K562 (cell line): ENCODE measurements around the gene RNGTT. TPM values are rescaled to one million over a fixed set of nuclear protein-coding genes. Genes with fewer than 3 reads are reported as not detected.
"Not testable (repeated sequence)": the region's sequence is repeated elsewhere in the genome, so short reads cannot be mapped to it uniquely, and the experiment has no call there.

Experiments used
- ATAC-seq: fragments of 200-7000 bp; cut with Tn5 transposase; 3 replicates; pipeline ENCODE4 v1.9.1; 2020; ENCODE audit warnings: moderate library complexity
- BruUV-seq: library from RNA; stranded (reverse); fragments of 400-500 nt; replicated peaks from 2 replicates; lab custom pipeline; 2021; lab: Mats Ljungman, UMichigan
- CTCF ChIA-PET: fragments of 300-600 bp; formaldehyde crosslinking; extraction: SDS; loops from one replicate; lab custom pipeline; 2021; ENCODE audit warnings: low intra/inter-chr PET ratio; lab: Yijun Ruan, JAX
- POLR2A ChIA-PET: fragments of 300-600, 350-650 bp; sonication (Branson Sonifier 250); formaldehyde crosslinking; extraction: SDS; loops from one replicate; lab custom pipeline; 2021; ENCODE audit warnings: antibody characterized with exemption, inconsistent platforms; lab: Yijun Ruan, JAX
- DNase-seq, 4 experiments: peaks; one replicate each; pipeline versions ENCODE4 v3.0.0 to v3.0.0-alpha.2; 2011 to 2018; ENCODE audit warnings: low spot score in 3 of 4, mixed read lengths in 3 of 4; ENCODE audit errors: extremely low read depth in 1 of 4
- FAIRE-seq: peaks from 2 replicates; lab custom pipeline; 2011; peaks lifted over from hg19 to GRCh38; lab: Jason Lieb, UNC
- H2AFZ ChIP-seq: 2 replicates; pipeline ENCODE4 v1.6.0; 2011; ENCODE audit warnings: low read depth, low read length, control low read depth, inconsistent platforms
- H3K27ac ChIP-seq: fragments of 200-600 bp; 3 replicates; pipeline ENCODE4 v1.8.0; 2011; ENCODE audit warnings: low read depth, mild to moderate bottlenecking, control low read depth, inconsistent platforms, low read length, moderate library complexity, mixed read lengths; ENCODE audit errors: extremely low read depth
- H3K27me3 ChIP-seq, 2 experiments: fragments of 300-600 bp in 1 of 2; 2 replicates in 1 of 2; 3 replicates in 1 of 2; pipeline versions ENCODE4 v1.6.0 to v1.8.0; 2011; ENCODE audit warnings: inconsistent platforms in 2 of 2, low read length in 2 of 2, mild to moderate bottlenecking in 1 of 2, mixed read lengths in 1 of 2, moderate library complexity in 1 of 2; ENCODE audit not compliant: control insufficient read depth in 2 of 2, insufficient read depth in 2 of 2
- H3K36me3 ChIP-seq: fragments of 300-600 bp; 3 replicates; pipeline ENCODE4 v1.8.0; 2011; ENCODE audit warnings: mild to moderate bottlenecking, low read length, inconsistent platforms; ENCODE audit not compliant: control insufficient read depth, insufficient read depth
- H3K4me1 ChIP-seq, 2 experiments: fragments of 200-600 bp in 1 of 2; replicated peaks in 1 of 2; 2 replicates in 1 of 2; 3 replicates in 1 of 2; pipeline versions ENCODE4 v1.5.1 to v1.8.0; 2011; ENCODE audit warnings: inconsistent platforms in 2 of 2, low read length in 2 of 2, mild to moderate bottlenecking in 1 of 2, mixed read lengths in 1 of 2, moderate library complexity in 1 of 2; ENCODE audit not compliant: control insufficient read depth in 2 of 2, insufficient read depth in 2 of 2
- H3K4me2 ChIP-seq: 2 replicates; pipeline ENCODE4 v1.6.1; 2011; ENCODE audit warnings: low read length, control low read depth, inconsistent platforms, mixed read lengths; ENCODE audit not compliant: insufficient read depth
- H3K4me3 ChIP-seq: fragments of 200-600 bp; sonication (generic), shearing (Covaris generic); 2 replicates; pipeline ENCODE4 v1.5.1; 2016; ENCODE audit warnings: control low read depth, inconsistent platforms
- H3K79me2 ChIP-seq: fragments of 200-600 bp; 3 replicates; pipeline ENCODE4 v1.8.0; 2011; ENCODE audit warnings: low read length, inconsistent platforms; ENCODE audit not compliant: control insufficient read depth, insufficient read depth
- H3K9ac ChIP-seq, 2 experiments: 2 replicates each; pipeline versions ENCODE4 v1.6.0 to v1.6.1; 2011; ENCODE audit warnings: low read depth in 2 of 2, low read length in 2 of 2, control low read depth in 1 of 2, inconsistent platforms in 1 of 2, mild to moderate bottlenecking in 1 of 2, mixed read lengths in 1 of 2; ENCODE audit not compliant: insufficient read depth in 1 of 2
- H3K9me1 ChIP-seq: one replicate; pipeline ENCODE4 v1.6.0; 2011; ENCODE audit warnings: inconsistent platforms, mild to moderate bottlenecking, low read length, moderate library complexity; ENCODE audit not compliant: control insufficient read depth, insufficient read depth
- H3K9me3 ChIP-seq: replicated peaks from 2 replicates; pipeline ENCODE4 v1.5.1; 2011; ENCODE audit warnings: low read depth, low read length, inconsistent platforms; ENCODE audit not compliant: control insufficient read depth, insufficient read depth
- H4K20me1 ChIP-seq: replicated peaks from 2 replicates; pipeline ENCODE4 v1.6.1; 2011; ENCODE audit warnings: low read length, inconsistent platforms, mixed read lengths; ENCODE audit not compliant: control insufficient read depth, insufficient read depth
- BHLHE40 ChIP-seq: IDR thresholded peaks from 2 replicates; pipeline ENCODE4 v1.6.1; 2011; ENCODE audit warnings: low read length, improper control_type of control experiment
- RBBP5 ChIP-seq: fragments of 200-600 bp; sonication (generic); IDR thresholded peaks from 2 replicates; pipeline ENCODE4 v1.6.1; 2012; ENCODE audit warnings: borderline replicate concordance, mild to moderate bottlenecking, low read length, control low read depth, inconsistent platforms; ENCODE audit not compliant: insufficient read depth, poor library complexity, severe bottlenecking
- TAF9B ChIP-seq: fragments of 450-650 bp; IDR thresholded peaks from 2 replicates; pipeline ENCODE4 v1.6.1; 2018; ENCODE audit warnings: mild to moderate bottlenecking; ENCODE audit not compliant: partially characterized antibody
- XRCC3 ChIP-seq: fragments of 450-650 bp; IDR thresholded peaks from 2 replicates; pipeline ENCODE4 v1.6.1; 2017; ENCODE audit warnings: mild to moderate bottlenecking, moderate library complexity
- ZNF134 ChIP-seq: fragments of 250-450 bp; sonication (Bioruptor Pico); conservative IDR thresholded peaks from 2 replicates; pipeline ENCODE4 v1.4.0; 2020
- WGBS: fragments of 100-300 bp; shearing (Covaris generic); methylation state at CpG from one replicate; pipeline ENCODE4 v1.1.6; 2016; ENCODE audit warnings: low coverage, mixed read lengths; ENCODE audit not compliant: insufficient coverage; ENCODE audit errors: missing lambda C conversion rate; 5-methylcytosine and 5-hydroxymethylcytosine counted together
- in situ Hi-C: fragments of 300-500 bp; cut with MboI; formaldehyde crosslinking; loops from 4 replicates; pipeline ENCODE4 v1.15.0; 2018; ENCODE audit warnings: inconsistent platforms, mixed read lengths
- intact Hi-C: fragments of 100-400 bp; cut with micrococcal nuclease; formaldehyde crosslinking; loops from 2 replicates; pipeline ENCODE4 v1.14.2; 2022
- polyA plus RNA-seq, 8 experiments: library from polyadenylated mRNA; depleted of rRNA in 4 of 8; stranded (reverse) in 5 of 8; unstranded in 3 of 8; fragments of >200 nt; fragmentation: Nextera tagmentation in 2 of 8; fragmentation: Illumina TruSeq in 1 of 8; extraction: Ambion mirVana in 2 of 8; extraction: Trizol in 1 of 8; gene quantifications; 2 replicates each; pipeline versions ENCODE4 v1.2.1 to v1.2.3, GENCODE V29; 2011 to 2014; ENCODE audit warnings: inconsistent platforms in 1 of 8, missing spikeins in 1 of 8
- total RNA-seq, 7 experiments: library from RNA; depleted of rRNA in 6 of 7; stranded (reverse); fragments of >200 nt in 6 of 7; fragmentation: Illumina TruSeq in 2 of 7; extraction: Trizol in 2 of 7; gene quantifications; 2 replicates each; pipeline versions ENCODE4 v1.2.1 to v1.2.3, GENCODE V29; 2011 to 2021; ENCODE audit warnings: low replicate concordance in 1 of 7
- TF ChIP-seq, protein P1 (sequence below): IDR thresholded peaks from 2 replicates; pipeline ENCODE4 v1.6.1; 2014; ENCODE audit warnings: antibody characterized with exemption
- TF ChIP-seq, protein P2 (sequence below): sonication (generic); formaldehyde crosslinking; IDR thresholded peaks from 2 replicates; pipeline ENCODE4 v1.8.1; 2023; ENCODE audit warnings: mild to moderate bottlenecking, missing genetic modification reagents
- TF ChIP-seq, protein P3 (sequence below): fragments of 450-650 bp; IDR thresholded peaks from one replicate; pipeline ENCODE4 v1.6.1; 2018; ENCODE audit warnings: mild to moderate bottlenecking, moderate library complexity; ENCODE audit not compliant: partially characterized antibody
- TF ChIP-seq, protein P4 (sequence below): fragments of 450-650 bp; IDR thresholded peaks from 2 replicates; pipeline ENCODE4 v1.6.1; 2018; ENCODE audit warnings: mild to moderate bottlenecking, low read depth; ENCODE audit not compliant: partially characterized antibody

The RNGTT gene
- total and polyA plus RNA-seq, 9 of the 15 experiments (the other 6 are each of a cell fraction or from before 2014, with no cell fraction given): 6.1 to 31.7 (median 19.5) TPM

DNA sequence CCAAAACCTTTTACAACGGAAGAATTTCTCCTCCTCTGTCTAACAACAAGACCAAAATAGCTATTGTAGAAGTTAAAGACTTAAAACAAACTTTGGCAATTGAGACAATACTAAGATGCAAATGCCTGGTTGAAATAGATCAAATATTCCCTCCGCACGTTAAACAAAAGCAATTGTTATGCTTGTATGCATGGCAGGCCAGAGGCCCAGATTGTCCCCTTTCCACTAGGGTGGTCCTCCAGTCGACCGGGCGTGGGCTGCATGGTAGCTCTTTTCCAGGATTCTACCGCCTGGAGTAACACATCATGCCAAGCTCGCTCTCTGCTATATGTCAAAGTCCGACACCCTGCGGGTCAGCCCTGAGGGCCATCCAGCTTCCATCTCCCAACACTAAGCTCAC lies 234.7 kb downstream of the RNGTT start:
- POLR2A ChIA-PET: interaction anchor here (0.5 kb wide), 1 partner anchor 13 kb away, joined by 3 read pairs; no protein-coding TSS in a partner anchor

DNA sequence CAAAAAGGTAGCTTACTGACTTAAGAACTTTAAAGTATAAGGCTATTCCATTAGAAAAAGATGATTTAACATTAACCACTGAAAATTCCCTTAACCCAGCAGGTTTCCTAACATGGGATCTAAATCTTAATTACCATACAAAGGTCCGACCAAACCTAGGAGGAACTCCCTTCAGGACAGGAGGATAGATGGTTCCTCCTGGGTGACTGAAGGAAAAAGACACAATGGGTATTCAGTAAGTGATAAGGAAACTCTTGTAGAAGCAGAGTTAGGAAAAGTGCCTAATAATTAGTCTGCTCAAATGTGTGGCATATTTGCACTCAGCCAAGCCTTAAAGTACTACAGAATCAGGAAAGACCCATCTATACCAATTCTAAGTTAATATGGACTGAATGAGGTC lies 237.0 kb downstream of the RNGTT start:
- H3K4me2 ChIP-seq, FAIRE-seq, BruUV-seq, intact Hi-C loops, H3K9ac ChIP-seq, H3K4me3 ChIP-seq, H3K27me3 ChIP-seq, H2AFZ ChIP-seq, H4K20me1 ChIP-seq, H3K79me2 ChIP-seq, H3K9me1 ChIP-seq, H3K9me3 ChIP-seq, ATAC-seq, H3K27ac ChIP-seq, POLR2A ChIA-PET, H3K4me1 ChIP-seq, DNase-seq, H3K36me3 ChIP-seq, CTCF ChIA-PET, in situ Hi-C loops: not testable (repeated sequence)
- 86% methylated on average over 1 of the region's 1 CpG for WGBS

More for the DNA sequence above, 234.7 kb downstream of the RNGTT start:
- H4K20me1 ChIP-seq: no peaks in the 10 kb centered on the region
- CTCF ChIA-PET: no interaction called here
- H2AFZ ChIP-seq: no peak overlapping the region
- no peak overlapping the region for H3K4me2 ChIP-seq
- H3K9me1 ChIP-seq: no peaks in the 10 kb centered on the region
- no peaks in the 10 kb centered on the region for H3K27me3 ChIP-seq
- H3K79me2 ChIP-seq: no peaks in the 10 kb centered on the region
- H3K4me3 ChIP-seq: no peak overlapping the region
- H3K9ac ChIP-seq: no peak overlapping the region
- H3K9me3 ChIP-seq: no peaks in the 10 kb centered on the region
- no TSS peak for BruUV-seq
- intact Hi-C loops (no loop called here), in situ Hi-C loops (no loop called here)
- DNase-seq (no peak), ATAC-seq (no peak), FAIRE-seq (no peak)
- TF ChIP-seq RBBP5: no peak
- TF ChIP-seq, protein P1, sequence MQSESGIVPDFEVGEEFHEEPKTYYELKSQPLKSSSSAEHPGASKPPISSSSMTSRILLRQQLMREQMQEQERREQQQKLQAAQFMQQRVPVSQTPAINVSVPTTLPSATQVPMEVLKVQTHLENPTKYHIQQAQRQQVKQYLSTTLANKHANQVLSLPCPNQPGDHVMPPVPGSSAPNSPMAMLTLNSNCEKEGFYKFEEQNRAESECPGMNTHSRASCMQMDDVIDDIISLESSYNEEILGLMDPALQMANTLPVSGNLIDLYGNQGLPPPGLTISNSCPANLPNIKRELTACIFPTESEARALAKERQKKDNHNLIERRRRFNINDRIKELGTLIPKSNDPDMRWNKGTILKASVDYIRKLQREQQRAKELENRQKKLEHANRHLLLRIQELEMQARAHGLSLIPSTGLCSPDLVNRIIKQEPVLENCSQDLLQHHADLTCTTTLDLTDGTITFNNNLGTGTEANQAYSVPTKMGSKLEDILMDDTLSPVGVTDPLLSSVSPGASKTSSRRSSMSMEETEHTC: no peak
- no peak for TF ChIP-seq BHLHE40
- TF ChIP-seq, protein P2, sequence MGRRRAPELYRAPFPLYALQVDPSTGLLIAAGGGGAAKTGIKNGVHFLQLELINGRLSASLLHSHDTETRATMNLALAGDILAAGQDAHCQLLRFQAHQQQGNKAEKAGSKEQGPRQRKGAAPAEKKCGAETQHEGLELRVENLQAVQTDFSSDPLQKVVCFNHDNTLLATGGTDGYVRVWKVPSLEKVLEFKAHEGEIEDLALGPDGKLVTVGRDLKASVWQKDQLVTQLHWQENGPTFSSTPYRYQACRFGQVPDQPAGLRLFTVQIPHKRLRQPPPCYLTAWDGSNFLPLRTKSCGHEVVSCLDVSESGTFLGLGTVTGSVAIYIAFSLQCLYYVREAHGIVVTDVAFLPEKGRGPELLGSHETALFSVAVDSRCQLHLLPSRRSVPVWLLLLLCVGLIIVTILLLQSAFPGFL (CRISPR knock-in tag): no peak
- TF ChIP-seq ZNF134: no peak
- TF ChIP-seq TAF9B: no peak
- no peak for TF ChIP-seq XRCC3
- TF ChIP-seq, protein P3, sequence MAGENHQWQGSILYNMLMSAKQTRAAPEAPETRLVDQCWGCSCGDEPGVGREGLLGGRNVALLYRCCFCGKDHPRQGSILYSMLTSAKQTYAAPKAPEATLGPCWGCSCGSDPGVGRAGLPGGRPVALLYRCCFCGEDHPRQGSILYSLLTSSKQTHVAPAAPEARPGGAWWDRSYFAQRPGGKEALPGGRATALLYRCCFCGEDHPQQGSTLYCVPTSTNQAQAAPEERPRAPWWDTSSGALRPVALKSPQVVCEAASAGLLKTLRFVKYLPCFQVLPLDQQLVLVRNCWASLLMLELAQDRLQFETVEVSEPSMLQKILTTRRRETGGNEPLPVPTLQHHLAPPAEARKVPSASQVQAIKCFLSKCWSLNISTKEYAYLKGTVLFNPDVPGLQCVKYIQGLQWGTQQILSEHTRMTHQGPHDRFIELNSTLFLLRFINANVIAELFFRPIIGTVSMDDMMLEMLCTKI: no peak
- TF ChIP-seq, protein P4, sequence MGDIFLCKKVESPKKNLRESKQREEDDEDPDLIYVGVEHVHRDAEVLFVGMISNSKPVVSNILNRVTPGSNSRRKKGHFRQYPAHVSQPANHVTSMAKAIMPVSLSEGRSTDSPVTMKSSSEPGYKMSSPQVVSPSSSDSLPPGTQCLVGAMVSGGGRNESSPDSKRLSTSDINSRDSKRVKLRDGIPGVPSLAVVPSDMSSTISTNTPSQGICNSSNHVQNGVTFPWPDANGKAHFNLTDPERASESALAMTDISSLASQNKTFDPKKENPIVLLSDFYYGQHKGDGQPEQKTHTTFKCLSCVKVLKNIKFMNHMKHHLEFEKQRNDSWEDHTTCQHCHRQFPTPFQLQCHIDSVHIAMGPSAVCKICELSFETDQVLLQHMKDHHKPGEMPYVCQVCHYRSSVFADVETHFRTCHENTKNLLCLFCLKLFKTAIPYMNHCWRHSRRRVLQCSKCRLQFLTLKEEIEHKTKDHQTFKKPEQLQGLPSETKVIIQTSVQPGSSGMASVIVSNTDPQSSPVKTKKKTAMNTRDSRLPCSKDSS: no peak
- no peaks in the 10 kb centered on the region for H3K36me3 ChIP-seq
- no peak overlapping the region for H3K27ac ChIP-seq
- WGBS: 83% methylated on average over 10 of the region's 10 CpGs
- H3K4me1 ChIP-seq: no peaks in the 10 kb centered on the region
